GM12892 (cell line): ENCODE data around the gene ARSA.
"Not testable (repeated sequence)": the region's sequence is repeated elsewhere in the genome, so short reads cannot be mapped to it uniquely, and the experiment has no call there.

ENCODE experiments used
- DNase-seq: peaks from one replicate; pipeline ENCODE4 v3.0.0; 2011; ENCODE audit not compliant: insufficient read length
- FAIRE-seq: peaks from 2 replicates; lab custom pipeline; 2011; peaks lifted over from hg19 to GRCh38; lab: Jason Lieb, UNC
- POLR2A ChIP-seq: IDR thresholded peaks from 2 replicates; pipeline ENCODE4 v1.6.1; 2011; ENCODE audit warnings: low read depth, low read length, control low read depth
- POLR2AphosphoS5 ChIP-seq: IDR thresholded peaks from 2 replicates; pipeline ENCODE4 v1.6.1; 2011; ENCODE audit warnings: low read depth, low read length, control low read depth
- TAF1 ChIP-seq: IDR thresholded peaks from 2 replicates; pipeline ENCODE4 v1.6.1; 2011; ENCODE audit warnings: low read depth, mild to moderate bottlenecking, control low read depth, low read length, borderline replicate concordance

The ARSA gene

GRCh38 chr22:50641696-50642607, 14.0 kb upstream of the ARSA start:
- no peak for TF ChIP-seq TAF1
- no peak for TF ChIP-seq POLR2AphosphoS5
- no peak for TF ChIP-seq POLR2A
- no peak for FAIRE-seq
- DNase-seq: no peak

DNA sequence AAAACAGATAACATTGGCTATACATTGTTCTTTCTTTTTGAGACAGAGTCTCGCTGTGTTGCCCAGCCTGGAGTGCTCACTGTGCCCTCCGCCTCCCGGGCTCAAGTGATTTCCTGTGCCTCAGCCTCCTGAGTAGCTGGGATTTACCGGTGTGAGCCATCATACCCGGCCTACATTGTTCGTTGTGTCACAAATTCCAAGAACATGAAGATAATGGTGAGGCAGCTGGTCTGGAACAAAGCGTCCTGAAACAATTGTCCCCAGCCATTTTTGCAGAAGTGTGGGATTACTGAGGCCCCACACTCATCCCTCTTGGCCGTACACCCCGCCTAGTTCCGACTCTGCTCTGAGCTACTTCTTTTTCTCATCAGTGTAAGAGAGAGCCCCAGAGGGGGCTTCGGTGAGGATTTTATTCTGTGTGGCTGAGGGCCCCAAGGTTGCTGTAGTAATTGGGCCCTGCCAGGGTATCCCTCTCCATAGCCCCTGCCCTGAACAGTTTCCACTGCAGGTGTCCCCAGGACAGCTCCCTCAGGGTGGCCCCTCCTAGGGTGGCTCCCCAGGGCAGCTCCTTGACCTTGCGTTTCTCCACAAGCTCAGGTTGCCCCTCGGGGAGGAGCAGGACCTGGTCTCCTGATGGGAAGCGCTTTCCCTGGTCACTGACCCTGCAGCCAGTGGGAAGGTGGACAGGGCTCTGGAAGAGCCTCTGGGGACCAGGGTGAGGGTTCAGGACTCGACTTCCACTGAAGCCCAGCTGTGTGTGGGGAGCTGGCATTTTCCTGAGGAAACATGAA, 13.1 kb upstream of the ARSA start:
- DNase-seq (no peak), FAIRE-seq (no peak)
- TF ChIP-seq TAF1 (no peak), POLR2A (no peak), POLR2AphosphoS5 (no peak)

DNA sequence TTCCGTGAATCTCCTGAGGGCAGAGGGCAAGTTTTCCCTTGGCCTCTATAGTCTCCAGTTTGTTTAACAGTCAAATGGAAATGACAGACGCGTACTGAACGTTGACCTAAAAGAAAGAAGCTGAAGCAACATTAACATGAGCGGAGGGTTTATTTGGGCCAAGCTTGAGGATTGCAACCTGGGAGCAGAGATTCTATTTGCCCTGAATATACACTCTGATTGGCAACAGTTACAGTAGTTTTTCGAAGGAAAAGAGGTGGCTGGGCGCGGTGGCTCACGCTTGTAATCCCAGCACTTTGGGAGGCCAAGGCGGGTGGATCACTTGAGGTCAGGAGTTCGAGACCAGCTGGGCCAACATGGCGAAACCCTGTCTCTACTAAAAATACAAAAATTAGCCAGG, 12.3 kb upstream of the ARSA start:
- not testable (repeated sequence) for DNase-seq, FAIRE-seq

GRCh38 chr22:50635591-50635990, 7.6 kb upstream of the ARSA start:
- DNase-seq: no peak
- no peak for FAIRE-seq
- TF ChIP-seq POLR2AphosphoS5 (no peak), TAF1 (no peak), POLR2A (no peak)

DNA sequence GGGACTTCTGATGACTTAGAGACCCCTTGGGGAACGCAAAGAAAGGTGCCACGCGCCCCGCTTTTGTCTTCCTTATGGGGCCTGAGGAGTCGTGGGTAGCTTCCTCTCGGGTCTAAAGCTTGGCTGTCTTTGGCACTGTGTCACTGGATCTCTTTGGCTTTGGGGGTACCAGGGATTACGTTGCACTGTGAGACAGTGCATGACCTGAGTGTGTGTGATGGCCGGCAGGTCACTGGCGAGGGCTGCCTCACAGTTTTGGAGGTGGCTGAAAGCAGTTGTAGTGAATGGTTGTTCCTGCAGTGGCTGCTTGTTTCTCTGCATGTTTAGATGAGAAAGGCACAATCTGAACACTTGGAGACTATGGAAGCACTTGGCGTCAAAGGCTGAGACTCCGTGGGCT, 5.8 kb upstream of the ARSA start:
- DNase-seq (no peak), FAIRE-seq (no peak)
- TF ChIP-seq POLR2AphosphoS5 (no peak), TAF1 (no peak), POLR2A (no peak)

DNA sequence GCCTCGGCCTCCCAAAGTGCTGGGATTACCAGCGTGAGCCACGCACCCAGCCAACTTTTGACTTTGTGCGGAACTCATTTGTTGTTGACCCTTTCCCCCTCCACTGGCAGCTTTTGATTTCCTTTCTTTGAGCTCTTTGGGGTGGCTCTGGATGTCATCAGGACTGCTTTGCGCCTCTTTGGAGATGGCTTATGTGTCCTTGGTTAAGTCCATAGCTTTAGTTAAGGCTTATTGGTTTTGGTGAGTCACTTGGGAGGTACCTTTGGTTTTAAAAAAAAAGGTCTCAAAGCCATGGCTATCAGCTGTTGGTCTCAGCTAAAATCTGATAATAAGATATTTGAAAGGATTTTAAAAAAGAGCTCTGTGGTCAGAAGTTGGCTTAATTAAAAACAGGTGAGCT, 5.1 kb upstream of the ARSA start:
- DNase-seq: no peak
- TF ChIP-seq POLR2A: no peak
- TF ChIP-seq TAF1: no peak
- no peak for TF ChIP-seq POLR2AphosphoS5
- FAIRE-seq: no peak

- TF ChIP-seq POLR2AphosphoS5 (no peak), TAF1 (no peak), POLR2A (no peak)
- DNase-seq (no peak), FAIRE-seq (no peak)
These were observed 2.4 kb upstream of the ARSA start for GRCh38 chr22:50630376-50630775.

DNA sequence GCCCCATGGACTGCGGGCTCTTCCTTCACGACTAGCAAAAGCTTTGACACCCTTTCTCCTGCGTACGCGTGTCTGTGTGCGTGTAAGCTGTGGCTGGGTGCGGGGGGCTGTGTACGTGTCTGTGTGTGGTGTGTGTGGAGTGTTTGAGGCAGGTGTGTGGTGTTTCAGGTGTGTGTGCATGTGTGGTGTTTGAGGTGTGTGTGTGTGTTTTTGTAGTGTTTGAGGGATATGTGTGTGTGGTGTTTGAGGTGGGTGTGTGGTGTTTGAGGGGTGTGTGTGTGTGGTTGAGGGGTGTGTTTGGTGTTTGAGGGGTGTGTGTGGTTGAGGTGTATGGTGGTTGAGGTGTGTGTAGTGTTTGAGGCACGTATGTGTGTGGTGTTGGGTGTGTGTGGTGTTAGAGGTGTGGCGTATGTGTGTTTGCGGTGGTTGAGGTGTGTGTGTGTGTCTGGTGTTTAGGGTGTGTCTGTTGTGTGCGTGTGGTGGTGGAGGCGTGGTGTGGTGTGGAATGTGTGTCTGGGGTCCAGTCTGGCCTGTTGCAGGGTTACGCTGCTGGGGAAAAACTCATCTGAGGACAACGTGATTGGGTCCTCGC, 687 bp upstream of the ARSA start:
- DNase-seq (no peak), FAIRE-seq (peak; percentile 94)
- TF ChIP-seq TAF1 (no peak), POLR2A (no peak), POLR2AphosphoS5 (no peak)

DNA sequence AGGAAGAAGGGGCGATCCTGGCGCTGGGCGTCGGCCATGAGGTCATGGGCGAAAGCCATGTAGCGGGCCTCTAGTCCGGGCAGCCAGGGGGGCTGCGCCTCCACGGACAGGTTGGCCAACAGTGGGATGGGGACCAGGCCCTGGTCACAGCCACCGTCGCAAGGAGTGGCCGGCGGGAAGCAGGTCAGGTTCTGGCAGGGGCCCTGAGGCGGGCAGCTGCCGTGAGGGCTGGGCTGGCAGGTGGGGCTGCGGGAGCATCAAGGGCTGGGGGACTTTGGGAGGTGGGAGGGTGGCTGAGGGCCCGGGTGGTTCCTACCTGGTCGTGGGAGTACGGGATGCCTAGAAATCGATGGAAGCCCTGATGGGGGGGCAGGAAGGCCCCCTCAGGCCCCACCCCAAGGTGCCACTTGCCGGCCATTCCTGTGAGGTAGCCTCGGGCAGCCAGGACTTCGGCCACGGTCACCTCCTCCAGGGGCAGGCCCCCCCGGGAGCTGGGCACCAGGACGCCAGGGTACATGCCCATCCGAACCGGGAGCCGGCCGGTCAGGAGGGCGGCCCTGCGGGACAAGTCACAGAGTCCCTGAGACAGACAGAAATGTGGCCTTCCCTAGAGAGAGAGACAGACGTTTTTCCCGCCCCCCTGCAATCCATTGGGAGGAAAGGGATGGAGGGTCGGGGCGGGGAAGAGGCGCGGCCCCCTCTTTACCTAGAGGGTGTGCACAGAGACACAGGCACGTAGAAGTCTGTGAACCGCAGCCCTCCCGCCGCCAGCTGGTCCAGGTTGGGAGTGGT, 906 bp downstream of the ARSA start:
- DNase-seq: no peak
- TF ChIP-seq POLR2A (no peak), TAF1 (no peak), POLR2AphosphoS5 (no peak)
- FAIRE-seq: no peak

DNA sequence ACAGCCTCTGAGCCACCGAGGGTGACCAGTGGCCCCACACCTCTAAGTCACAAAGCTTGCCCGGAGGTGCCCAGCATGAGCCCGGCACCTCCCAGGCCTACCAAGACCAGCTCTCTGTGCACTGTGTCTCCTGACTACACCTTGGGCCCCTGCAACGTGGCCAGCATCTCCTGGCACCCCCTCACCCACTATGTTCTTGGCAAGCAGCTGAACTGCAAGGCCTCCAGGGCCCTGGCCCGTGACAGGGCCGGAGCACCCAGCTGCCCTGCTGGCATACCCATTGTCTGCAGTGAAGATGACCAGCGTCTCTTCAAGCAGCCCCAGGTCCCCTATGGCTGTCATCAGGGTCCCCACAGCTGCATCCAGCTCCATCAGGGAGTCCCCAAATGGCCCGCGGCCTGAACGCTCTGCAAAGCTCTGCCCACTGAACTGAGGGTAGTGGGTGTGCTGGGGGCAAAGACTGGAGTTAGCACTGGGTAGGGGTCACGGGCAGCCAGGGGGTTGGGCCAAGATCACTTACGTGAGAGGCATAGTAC, 1.6 kb downstream of the ARSA start:
- FAIRE-seq (no peak), DNase-seq (no peak)
- no peak for TF ChIP-seq POLR2A
